ENCODE data around the gene DAB1.

Gene DAB1

GRCh38 chr1:57423656-57424211 is at the start of gene DAB1:
TSS of gene DAB1 (minus strand) at chr1:57424060. CDS start at chr1:57291030, 133,030 bp downstream.
- no peak for DNase-seq (ENCODE audit: low spot score)

- no peak for DNase-seq (ENCODE audit: low spot score)
These were observed 49.6 kb upstream of the DAB1 start for GRCh38 chr1:57473448-57473847.

GRCh38 chr1:57471995-57472394 is 48.1 kb upstream of the DAB1 start:
- no peak for DNase-seq (ENCODE audit: low spot score)

- no peak for DNase-seq (ENCODE audit: low spot score)
These were observed 46.2 kb upstream of the DAB1 start for GRCh38 chr1:57470036-57470435.

GRCh38 chr1:57468641-57469523 is 45.0 kb upstream of the DAB1 start:
- no peak for DNase-seq (ENCODE audit: low spot score)

GRCh38 chr1:57467830-57468229 is 44.0 kb upstream of the DAB1 start:
- no peak for DNase-seq (ENCODE audit: low spot score)

GRCh38 chr1:57464756-57465155 is 40.9 kb upstream of the DAB1 start:
- no peak for DNase-seq (ENCODE audit: low spot score)

GRCh38 chr1:57463343-57463742 is 39.5 kb upstream of the DAB1 start:
- no peak for DNase-seq (ENCODE audit: low spot score)

- no peak for DNase-seq (ENCODE audit: low spot score)
These were observed 37.5 kb upstream of the DAB1 start for GRCh38 chr1:57461405-57461804.

GRCh38 chr1:57451516-57451915 is 27.7 kb upstream of the DAB1 start:
- no peak for DNase-seq (ENCODE audit: low spot score)

- no peak for DNase-seq (ENCODE audit: low spot score)
These were observed 27.1 kb upstream of the DAB1 start for GRCh38 chr1:57450981-57451380.

GRCh38 chr1:57447551-57447950 is 23.7 kb upstream of the DAB1 start:
- no peak for DNase-seq (ENCODE audit: low spot score)

- no peak for DNase-seq (ENCODE audit: low spot score)
These were observed 19.1 kb upstream of the DAB1 start for GRCh38 chr1:57443004-57443403.

- no peak for DNase-seq (ENCODE audit: low spot score)
These were observed 16.2 kb upstream of the DAB1 start for GRCh38 chr1:57440096-57440495.

- DNase-seq (ENCODE audit: low spot score): no peak
These were observed 7.5 kb upstream of the DAB1 start for GRCh38 chr1:57431400-57431799.

- DNase-seq (ENCODE audit: low spot score): no peak
These were observed 569 bp upstream of the DAB1 start for GRCh38 chr1:57424231-57425027.

- no peak for DNase-seq (ENCODE audit: low spot score)
These were observed 665 bp downstream of the DAB1 start for GRCh38 chr1:57423135-57423655.

GRCh38 chr1:57422271-57423134 is 1.4 kb downstream of the DAB1 start:
- no peak for DNase-seq (ENCODE audit: low spot score)

GRCh38 chr1:57421806-57422205 is 2.1 kb downstream of the DAB1 start:
- no peak for DNase-seq (ENCODE audit: low spot score)

GRCh38 chr1:57420981-57421785 is 2.7 kb downstream of the DAB1 start:
- DNase-seq (ENCODE audit: low spot score): no peak

- DNase-seq (ENCODE audit: low spot score): no peak
These were observed 4.9 kb downstream of the DAB1 start for GRCh38 chr1:57418971-57419370.

Measured in RKO (cell line).